NK-92 (cell line): Measurements from ENCODE around the gene FILIP1.

Source experiments
- DNase-seq: peaks from one replicate; lab custom pipeline; 2025; ENCODE audit not compliant: unreplicated experiment; lab: John Stamatoyannopoulos, UW

Gene FILIP1, protein sequence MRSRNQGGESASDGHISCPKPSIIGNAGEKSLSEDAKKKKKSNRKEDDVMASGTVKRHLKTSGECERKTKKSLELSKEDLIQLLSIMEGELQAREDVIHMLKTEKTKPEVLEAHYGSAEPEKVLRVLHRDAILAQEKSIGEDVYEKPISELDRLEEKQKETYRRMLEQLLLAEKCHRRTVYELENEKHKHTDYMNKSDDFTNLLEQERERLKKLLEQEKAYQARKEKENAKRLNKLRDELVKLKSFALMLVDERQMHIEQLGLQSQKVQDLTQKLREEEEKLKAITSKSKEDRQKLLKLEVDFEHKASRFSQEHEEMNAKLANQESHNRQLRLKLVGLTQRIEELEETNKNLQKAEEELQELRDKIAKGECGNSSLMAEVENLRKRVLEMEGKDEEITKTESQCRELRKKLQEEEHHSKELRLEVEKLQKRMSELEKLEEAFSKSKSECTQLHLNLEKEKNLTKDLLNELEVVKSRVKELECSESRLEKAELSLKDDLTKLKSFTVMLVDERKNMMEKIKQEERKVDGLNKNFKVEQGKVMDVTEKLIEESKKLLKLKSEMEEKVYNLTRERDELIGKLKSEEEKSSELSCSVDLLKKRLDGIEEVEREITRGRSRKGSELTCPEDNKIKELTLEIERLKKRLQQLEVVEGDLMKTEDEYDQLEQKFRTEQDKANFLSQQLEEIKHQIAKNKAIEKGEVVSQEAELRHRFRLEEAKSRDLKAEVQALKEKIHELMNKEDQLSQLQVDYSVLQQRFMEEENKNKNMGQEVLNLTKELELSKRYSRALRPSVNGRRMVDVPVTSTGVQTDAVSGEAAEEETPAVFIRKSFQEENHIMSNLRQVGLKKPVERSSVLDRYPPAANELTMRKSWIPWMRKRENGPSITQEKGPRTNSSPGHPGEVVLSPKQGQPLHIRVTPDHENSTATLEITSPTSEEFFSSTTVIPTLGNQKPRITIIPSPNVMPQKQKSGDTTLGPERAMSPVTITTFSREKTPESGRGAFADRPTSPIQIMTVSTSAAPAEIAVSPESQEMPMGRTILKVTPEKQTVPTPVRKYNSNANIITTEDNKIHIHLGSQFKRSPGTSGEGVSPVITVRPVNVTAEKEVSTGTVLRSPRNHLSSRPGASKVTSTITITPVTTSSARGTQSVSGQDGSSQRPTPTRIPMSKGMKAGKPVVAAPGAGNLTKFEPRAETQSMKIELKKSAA (N-terminal part only)

GRCh38 chr6:75493400-75494064, at the start of gene FILIP1:
FILIP1 (minus strand) TSS chr6:75493800; CDS start chr6:75414972, 78,828 bp downstream.
- no peak for DNase-seq

DNA sequence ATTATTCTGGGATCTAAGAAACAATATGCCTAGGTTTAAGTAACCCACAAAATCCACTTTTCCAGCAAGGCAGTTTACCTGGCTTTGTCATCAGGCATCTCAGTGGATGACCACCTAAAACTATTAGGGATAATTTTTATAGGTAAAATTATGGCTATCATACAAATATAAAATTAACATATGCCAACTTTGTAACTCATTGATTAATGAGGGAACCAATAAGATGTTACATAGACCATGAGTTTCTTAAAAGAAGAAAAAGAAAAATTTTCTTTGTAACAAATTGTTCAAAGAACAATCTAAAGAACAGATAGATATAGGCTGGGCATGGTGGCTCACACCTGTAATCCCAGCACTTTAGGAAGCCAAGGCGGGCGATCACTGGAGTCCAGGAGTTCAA, 49.7 kb upstream of the FILIP1 start:
- DNase-seq, result no peak

DNA sequence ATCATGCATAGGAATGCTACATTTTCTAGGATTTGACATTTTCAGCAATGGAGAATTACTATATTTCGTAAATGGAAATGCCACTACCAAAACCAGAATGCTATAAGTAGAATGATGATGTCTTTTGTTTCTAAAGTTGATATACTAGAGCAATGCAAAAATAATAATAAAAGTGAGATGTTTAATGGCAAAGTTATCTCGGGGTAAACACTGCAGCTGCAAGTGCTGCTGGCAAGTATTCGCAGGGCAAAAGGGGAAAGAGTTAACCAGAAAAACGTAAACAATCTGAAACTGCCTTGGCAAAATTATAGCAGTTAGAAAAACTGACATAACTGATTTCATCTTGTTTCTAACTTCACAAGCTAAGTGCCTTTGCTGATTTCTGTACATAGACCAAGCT, 45.5 kb upstream of the FILIP1 start:
- no peak for DNase-seq

- no peak for DNase-seq
Measured at GRCh38 chr6:75532521-75532920, 38.9 kb upstream of the FILIP1 start.

DNA sequence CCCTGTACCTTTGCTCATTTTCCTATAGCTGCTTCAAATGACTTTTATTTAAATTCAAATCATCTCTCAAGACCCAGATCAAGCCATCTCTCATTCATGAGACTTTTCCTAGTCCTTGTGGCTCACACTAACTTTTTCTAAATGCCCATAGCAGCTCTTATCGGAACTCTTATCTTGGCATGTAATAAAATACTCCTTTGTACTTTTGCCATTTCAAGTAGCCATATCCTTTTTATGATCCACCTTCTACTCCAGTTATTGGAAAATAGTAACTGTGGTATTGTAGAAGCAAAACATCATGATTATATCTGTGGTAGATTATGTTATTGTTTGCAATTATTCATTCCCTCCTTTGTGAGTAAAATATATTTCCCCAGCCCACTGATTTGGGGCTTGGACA, 37.6 kb upstream of the FILIP1 start:
- no peak for DNase-seq

DNA sequence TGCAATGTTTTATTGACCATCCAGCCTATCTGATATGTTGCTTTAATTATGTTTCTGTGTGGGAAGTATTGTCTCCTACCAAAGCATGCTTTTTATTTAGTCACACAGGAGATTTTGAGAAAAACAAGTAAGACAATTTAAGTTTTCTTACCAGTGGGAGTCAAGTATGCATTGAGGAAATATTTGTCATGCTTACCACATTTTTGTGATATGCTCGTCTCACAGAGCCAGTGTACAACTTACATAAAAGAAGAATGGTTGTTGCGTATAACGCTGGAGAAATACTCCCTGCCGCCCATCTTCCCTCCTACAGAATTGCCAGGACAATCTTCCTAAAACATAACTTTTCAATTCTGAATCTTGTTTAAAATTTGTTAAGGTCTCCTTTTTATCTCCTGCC, 37.1 kb upstream of the FILIP1 start:
- no peak for DNase-seq

GRCh38 chr6:75528423-75528822, 34.8 kb upstream of the FILIP1 start:
- no peak for DNase-seq

GRCh38 chr6:75526502-75527127, 33.0 kb upstream of the FILIP1 start:
- DNase-seq, result no peak

DNA sequence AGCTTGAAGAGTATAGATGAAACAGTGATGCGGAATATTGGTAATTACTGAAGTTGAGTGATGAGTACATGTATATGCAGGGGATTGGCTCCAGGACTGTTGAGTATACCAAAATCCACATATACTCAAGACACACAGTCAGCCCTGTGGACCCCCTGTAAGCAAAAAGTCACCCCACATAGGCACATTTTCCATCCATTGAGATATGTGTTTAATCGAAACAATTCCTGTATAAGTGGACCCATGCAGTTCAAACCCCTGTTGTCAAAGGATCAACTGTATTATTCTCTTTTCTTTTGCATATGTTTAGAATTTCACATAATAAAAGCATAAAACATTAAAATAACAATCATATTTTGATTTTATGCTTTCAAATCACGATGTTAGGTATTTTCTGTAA, 32.1 kb upstream of the FILIP1 start:
- DNase-seq, result no peak

DNA sequence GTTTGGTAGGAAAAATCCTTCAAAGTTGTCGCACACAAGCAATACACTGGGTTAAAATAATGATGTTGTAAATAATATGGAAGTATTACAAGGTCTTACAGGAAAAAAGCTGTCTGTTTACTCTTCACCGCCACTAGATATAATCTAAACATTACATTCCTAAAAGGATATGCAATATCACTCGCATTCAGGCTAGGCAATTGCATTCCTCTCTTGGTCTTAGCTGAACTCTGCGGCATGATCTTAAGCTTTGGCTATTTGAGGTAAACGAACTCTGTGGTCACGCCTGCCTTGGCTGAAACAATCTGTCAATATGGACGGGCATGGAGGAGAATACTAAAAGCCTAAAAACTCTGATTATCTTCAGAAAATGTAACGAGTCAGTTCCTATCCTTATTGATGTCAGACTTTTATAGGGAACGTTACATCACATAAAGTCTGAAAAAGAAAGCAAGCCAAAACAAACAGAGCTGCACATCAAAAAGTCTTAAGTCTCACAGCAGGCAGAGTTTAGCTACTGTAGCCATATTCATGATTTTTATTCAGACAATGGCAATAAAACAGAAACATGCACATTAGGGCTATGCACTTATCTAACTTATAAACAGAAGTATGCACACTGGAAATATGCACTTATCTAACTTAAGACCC, 30.8 kb upstream of the FILIP1 start:
- DNase-seq, result no peak

GRCh38 chr6:75516757-75517156, 23.2 kb upstream of the FILIP1 start:
- DNase-seq, result no peak

- no peak for DNase-seq
Measured at GRCh38 chr6:75512591-75512990, 19.0 kb upstream of the FILIP1 start.

DNA sequence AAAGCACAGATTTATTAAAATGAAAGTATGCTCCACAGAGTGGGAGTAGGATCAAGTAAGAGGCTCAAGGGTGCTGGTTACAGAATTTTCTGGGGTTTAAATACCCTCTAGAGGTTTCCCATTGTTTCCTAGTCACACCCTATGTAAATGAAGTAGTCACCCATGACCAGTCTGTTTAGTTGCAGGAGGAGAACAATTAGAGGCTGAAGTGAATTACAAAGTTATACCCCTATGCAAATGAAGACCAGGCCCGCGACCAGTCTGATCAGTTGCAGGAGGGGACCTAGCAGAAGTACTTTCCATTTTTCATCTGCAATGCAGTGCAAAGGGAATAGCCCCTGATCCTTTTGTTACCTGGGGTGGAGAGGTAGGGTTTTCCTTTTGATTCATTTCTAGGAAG, 11.8 kb upstream of the FILIP1 start:
- no peak for DNase-seq

- DNase-seq, result no peak
Measured at GRCh38 chr6:75504465-75505222, 11.0 kb upstream of the FILIP1 start.

GRCh38 chr6:75503291-75503690, 9.7 kb upstream of the FILIP1 start:
- DNase-seq, result no peak

- DNase-seq, result no peak
Measured at GRCh38 chr6:75502884-75503283, 9.3 kb upstream of the FILIP1 start.

- no peak for DNase-seq
Measured at GRCh38 chr6:75501756-75502155, 8.2 kb upstream of the FILIP1 start.

DNA sequence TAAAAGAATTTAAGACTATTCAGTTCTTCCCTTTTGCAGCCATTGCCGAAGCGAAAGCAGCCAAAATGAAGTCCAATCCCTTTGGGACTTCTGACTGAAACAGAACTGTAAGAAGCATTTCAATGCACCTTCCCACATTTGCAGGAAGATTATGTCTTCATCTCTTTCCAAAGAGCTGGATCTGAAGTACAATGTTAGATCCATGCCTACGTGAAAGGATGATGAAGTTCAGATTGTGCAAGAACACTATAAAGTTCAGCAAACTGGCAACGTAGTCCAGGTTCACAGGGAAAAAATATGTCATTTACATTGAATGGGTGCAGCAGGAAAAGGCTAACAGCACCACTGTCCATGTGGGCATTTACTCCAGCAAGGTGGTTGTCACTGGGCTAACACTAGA, 6.0 kb upstream of the FILIP1 start:
- DNase-seq, result no peak

- DNase-seq, result no peak
Measured at GRCh38 chr6:75498862-75499261, 5.3 kb upstream of the FILIP1 start.
